HepG2 (cell line): ENCODE data around the gene CCT4. TPM values are rescaled to one million over a fixed set of nuclear protein-coding genes. Genes with fewer than 3 reads are reported as not detected.

Source experiments
- CREB1 ChIP-seq, 2 experiments: fragments of 450-650 bp in 1 of 2; IDR thresholded peaks; 2 replicates each; pipeline ENCODE4 v1.6.1; 2016 to 2017; ENCODE audit warnings: control low read depth in 1 of 2, mild to moderate bottlenecking in 1 of 2, missing compliant biosample characterization in 1 of 2, missing genetic modification characterization in 1 of 2
- EED ChIP-seq: sonication (generic); formaldehyde crosslinking; IDR thresholded peaks from 2 replicates; pipeline ENCODE4 v1.5.0; 2020; ENCODE audit warnings: mild to moderate bottlenecking, missing genetic modification reagents
- EZH2 ChIP-seq: conservative IDR thresholded peaks from 2 replicates; pipeline ENCODE4 v1.6.1; 2012; ENCODE audit warnings: mild to moderate bottlenecking, low read depth, low read length, moderate library complexity
- FOXK1 ChIP-seq: sonication (generic); formaldehyde crosslinking; IDR thresholded peaks from 2 replicates; pipeline ENCODE4 v1.4.0; 2020; ENCODE audit warnings: low read depth, missing genetic modification reagents, borderline replicate concordance
- HNF4A ChIP-seq: sonication (generic); formaldehyde crosslinking; IDR thresholded peaks from 2 replicates; pipeline ENCODE4 v1.4.0; 2020; ENCODE audit warnings: missing genetic modification reagents
- KDM1A ChIP-seq: IDR thresholded peaks from 2 replicates; pipeline ENCODE4 v1.6.1; 2016; ENCODE audit warnings: missing compliant biosample characterization
- MAFF ChIP-seq: IDR thresholded peaks from 2 replicates; pipeline ENCODE4 v1.6.1; 2011; ENCODE audit warnings: low read depth, low read length, improper control_type of control experiment
- NONO ChIP-seq, 2 experiments: fragments of 450-650 bp in 1 of 2; sonication (generic) in 1 of 2; formaldehyde crosslinking in 1 of 2; IDR thresholded peaks in 1 of 2; conservative IDR thresholded peaks in 1 of 2; 2 replicates each; pipeline versions ENCODE4 v1.6.1 to v1.8.0; 2017 to 2022; ENCODE audit warnings: mild to moderate bottlenecking in 1 of 2, missing genetic modification reagents in 1 of 2, moderate library complexity in 1 of 2
- RELA ChIP-seq: sonication (generic); formaldehyde crosslinking; IDR thresholded peaks from 2 replicates; pipeline ENCODE4 v1.4.0; 2020; ENCODE audit warnings: missing genetic modification reagents
- SOX13 ChIP-seq, 3 experiments: fragments of 450-650 bp in 1 of 3; sonication (generic) in 1 of 3; formaldehyde crosslinking in 1 of 3; IDR thresholded peaks in 2 of 3; conservative IDR thresholded peaks in 1 of 3; 2 replicates each; pipeline versions ENCODE4 v1.5.0 to v1.6.1; 2016 to 2020; ENCODE audit warnings: antibody characterized with exemption in 1 of 3, mild to moderate bottlenecking in 1 of 3, missing compliant biosample characterization in 1 of 3, missing genetic modification reagents in 1 of 3, moderate library complexity in 1 of 3
- TRIM22 ChIP-seq: fragments of 450-650 bp; IDR thresholded peaks from 2 replicates; pipeline ENCODE4 v1.6.1; 2017
- ZBTB2 ChIP-seq: sonication (generic); formaldehyde crosslinking; IDR thresholded peaks from 2 replicates; pipeline ENCODE4 v1.8.0; 2022; ENCODE audit warnings: low read depth, missing genetic modification reagents
- ZC3H4 ChIP-seq: sonication (generic); formaldehyde crosslinking; IDR thresholded peaks from 2 replicates; pipeline ENCODE4 v1.4.0; 2020; ENCODE audit warnings: missing genetic modification reagents, borderline replicate concordance
- ZFAT ChIP-seq: sonication (generic); formaldehyde crosslinking; conservative IDR thresholded peaks from 2 replicates; pipeline ENCODE4 v1.8.1; 2023; ENCODE audit warnings: missing genetic modification reagents, inconsistent platforms
- ZNF460 ChIP-seq: sonication (generic); formaldehyde crosslinking; IDR thresholded peaks from 2 replicates; pipeline ENCODE4 v1.5.1; 2020; ENCODE audit warnings: missing genetic modification reagents, mild to moderate bottlenecking, borderline replicate concordance
- ZNF609 ChIP-seq: sonication (generic); formaldehyde crosslinking; IDR thresholded peaks from 2 replicates; pipeline ENCODE4 v1.4.0; 2020; ENCODE audit warnings: mild to moderate bottlenecking, missing genetic modification reagents, borderline replicate concordance
- polyA plus RNA-seq, 8 experiments: library from polyadenylated mRNA; depleted of rRNA in 3 of 8; stranded (reverse) in 7 of 8; unstranded in 1 of 8; fragments of >200 nt; fragmentation: Illumina TruSeq in 4 of 8; extraction: Trizol in 4 of 8; gene quantifications; 2 replicates each; pipeline versions ENCODE4 v1.2.1 to v1.2.3, GENCODE V29; 2011 to 2016; ENCODE audit warnings: low read depth in 4 of 8, missing spikeins in 1 of 8, mixed read lengths in 1 of 8; ENCODE audit not compliant: insufficient read depth in 1 of 8
- total RNA-seq, 5 experiments: library from RNA; depleted of rRNA; stranded (reverse); fragments of >200 nt; fragmentation: Illumina TruSeq; extraction: Trizol; gene quantifications; 2 replicates each; pipeline ENCODE4 v1.2.3, GENCODE V29; 2016; ENCODE audit warnings: low read depth in 1 of 5

The CCT4 gene
- total and polyA plus RNA-seq, 2 of the 13 experiments (the other 11 are each of a cell fraction or from before 2014, with no cell fraction given): 138 to 340 TPM

GRCh38 chr2:61888267-61889055 is at the start of gene CCT4 (continued):
- TF ChIP-seq ZNF460 (CRISPR knock-in tag) (peak; percentile 62; the same call in 1 of the 2 replicates), SOX13 (IDR thresholded peaks at IDR 0.05) (no peak; the same call in 1 of the 2 replicates), SOX13 (CRISPR knock-in tag; conservative IDR thresholded peaks at IDR 0.05 in 1 of 2, IDR thresholded peaks at IDR 0.05 in 1 of 2) (peak in 1 of 2 experiments; percentile 35; a peak in 1 of 4 replicates), NONO (IDR thresholded peaks at IDR 0.05) (no peak), NONO (CRISPR knock-in tag; conservative IDR thresholded peaks at IDR 0.05) (peak; percentile 100), ZC3H4 (CRISPR knock-in tag) (no peak), ZFAT (CRISPR knock-in tag) (no peak), KDM1A (no peak), TRIM22 (no peak), HNF4A (CRISPR knock-in tag) (no peak; the same call in 1 of the 2 replicates), MAFF (no peak; the same call in 1 of the 2 replicates), CREB1 (IDR thresholded peaks at IDR 0.05) (peak; percentile 99), CREB1 (CRISPR knock-in tag; IDR thresholded peaks at IDR 0.05) (peak; percentile 100), ZBTB2 (peak; percentile 91), RELA (no peak; the same call in 1 of the 2 replicates), FOXK1 (CRISPR knock-in tag) (peak; percentile 91; the same call in 1 of the 2 replicates), ZNF609 (peak; percentile 84), EED (CRISPR knock-in tag) (peak; percentile 98), EZH2 (no peak)
